B cell (primary cell): ENCODE data around the gene ALG8. TPM values are rescaled to one million over a fixed set of nuclear protein-coding genes. Genes with fewer than 3 reads are reported as not detected.
"Not testable (repeated sequence)": the region's sequence is repeated elsewhere in the genome, so short reads cannot be mapped to it uniquely, and the experiment has no call there.

Source experiments
- ATAC-seq: fragments of 200-7000 bp; cut with Tn5 transposase; one replicate; pipeline ENCODE4 v1.10.0; 2021; ENCODE audit warnings: low read depth, mild to moderate bottlenecking, moderate number of reproducible peaks, moderate library complexity
- CTCF ChIA-PET: fragments of 350-600 bp; sonication (Branson Sonifier 250); formaldehyde crosslinking; loops from one replicate; lab custom pipeline; 2021; ENCODE audit warnings: antibody characterized with exemption, inconsistent platforms; lab: Charles Lee
- POLR2A ChIA-PET: fragments of 350-600 bp; sonication (Branson Sonifier 250); formaldehyde crosslinking; loops from one replicate; lab custom pipeline; 2021; ENCODE audit warnings: antibody characterized with exemption; lab: Charles Lee
- DNase-seq: peaks from one replicate; pipeline ENCODE4 v3.0.0; 2013
- H2AFZ ChIP-seq: 2 replicates; pipeline ENCODE4 v1.6.1; 2012; ENCODE audit warnings: mild to moderate bottlenecking, low read depth, low read length; ENCODE audit not compliant: insufficient read depth, poor library complexity, severe bottlenecking
- H3K27ac ChIP-seq, 2 donors: 1 replicate in 1 of 2; 2 replicates in 1 of 2; pipeline ENCODE4 v1.5.1; 2012 to 2013; ENCODE audit warnings: low read length in 2 of 2, mild to moderate bottlenecking in 2 of 2, moderate library complexity in 1 of 2
- H3K27me3 ChIP-seq, 4 experiments: fragments of 200-600 bp in 1 of 4; sonication (generic) in 1 of 4; replicated peaks in 1 of 4; 1 replicate in 2 of 4; 2 replicates in 2 of 4; pipeline versions ENCODE4 v1.6.1 to v1.7.0; 2013 to 2016; ENCODE audit warnings: low read length in 3 of 4, mild to moderate bottlenecking in 2 of 4, mixed read lengths in 1 of 4, moderate library complexity in 1 of 4; ENCODE audit not compliant: insufficient read depth in 4 of 4, control insufficient read depth in 3 of 4; ENCODE audit errors: control extremely low read depth in 1 of 4
- H3K36me3 ChIP-seq, 2 experiments: replicated peaks in 1 of 2; 1 replicate in 1 of 2; 2 replicates in 1 of 2; pipeline versions ENCODE4 v1.6.1 to v1.7.1; 2013; ENCODE audit warnings: low read length in 1 of 2; ENCODE audit not compliant: insufficient read depth in 2 of 2, control insufficient read depth in 1 of 2; ENCODE audit errors: control extremely low read depth in 1 of 2, extremely low read depth in 1 of 2
- H3K4me1 ChIP-seq, 2 donors: fragments of 200-600 bp in 1 of 2; sonication (generic) in 1 of 2; 1 replicate in 1 of 2; 2 replicates in 1 of 2; pipeline versions ENCODE4 v1.5.1 to v1.6.1; 2013 to 2017; ENCODE audit warnings: low read length in 2 of 2; ENCODE audit not compliant: control insufficient read depth in 2 of 2, insufficient read depth in 2 of 2
- H3K4me2 ChIP-seq: replicated peaks from 2 replicates; pipeline ENCODE3; 2012; ENCODE audit warnings: mild to moderate bottlenecking, low read depth, low read length; ENCODE audit not compliant: poor library complexity, severe bottlenecking
- H3K4me3 ChIP-seq, 5 experiments: fragments of 200-600 bp in 1 of 5; sonication (generic) in 1 of 5; 1 replicate in 3 of 5; 2 replicates in 2 of 5; pipeline versions ENCODE4 v1.5.1 to v1.7.0; 2011 to 2016; ENCODE audit warnings: low read length in 4 of 5, mild to moderate bottlenecking in 4 of 5, low read depth in 2 of 5, control low read depth in 1 of 5, moderate library complexity in 1 of 5; ENCODE audit not compliant: insufficient read depth in 1 of 5; ENCODE audit errors: control extremely low read depth in 1 of 5, extremely low read depth in 1 of 5
- H3K79me2 ChIP-seq: fragments of 200-600 bp; sonication (generic); one replicate; pipeline ENCODE4 v1.6.0; 2016; ENCODE audit warnings: low read length; ENCODE audit not compliant: control insufficient read depth, insufficient read depth
- H3K9ac ChIP-seq: fragments of 200-600 bp; sonication (generic); 2 replicates; pipeline ENCODE4 v1.6.1; 2017; ENCODE audit warnings: mild to moderate bottlenecking, low read length, moderate library complexity
- H3K9me3 ChIP-seq, 3 donors: one replicate each; pipeline versions ENCODE4 v1.6.1 to v1.7.1; 2013; ENCODE audit warnings: low read length in 2 of 3; ENCODE audit not compliant: control insufficient read depth in 2 of 3, insufficient read depth in 1 of 3; ENCODE audit errors: control extremely low read depth in 1 of 3
- H4K20me1 ChIP-seq: 2 replicates; pipeline ENCODE4 v1.6.0; 2012; ENCODE audit warnings: mild to moderate bottlenecking, low read length; ENCODE audit not compliant: insufficient read depth, control insufficient read depth, poor library complexity, severe bottlenecking
- H3K27ac Mint-ChIP-seq: one replicate; pipeline ENCODE4 v1.8.0; 2021; ENCODE audit warnings: mixed read lengths
- H3K27me3 Mint-ChIP-seq: one replicate; pipeline ENCODE4 v1.8.0; 2021; ENCODE audit warnings: mixed read lengths
- H3K4me1 Mint-ChIP-seq: one replicate; pipeline ENCODE4 v1.8.0; 2021; ENCODE audit warnings: mixed read lengths
- H3K4me3 Mint-ChIP-seq: one replicate; pipeline ENCODE4 v1.8.0; 2021; ENCODE audit warnings: mixed read lengths
- H3K9me3 Mint-ChIP-seq: one replicate; pipeline ENCODE4 v1.8.0; 2022; ENCODE audit warnings: mixed read lengths; ENCODE audit not compliant: insufficient read depth
- CTCF ChIP-seq: fragments of 200-600 bp; IDR thresholded peaks from one replicate; pipeline ENCODE4 v1.8.0; 2022; ENCODE audit warnings: antibody characterized with exemption, mild to moderate bottlenecking
- EZH2 ChIP-seq: IDR thresholded peaks from 2 replicates; pipeline ENCODE4 v1.6.1; 2012; ENCODE audit warnings: borderline replicate concordance, low read depth, mild to moderate bottlenecking, moderate library complexity, low read length; ENCODE audit not compliant: insufficient read depth, poor library complexity, severe bottlenecking
- WGBS: methylation state at CpG from one replicate; pipeline ENCODE4 v1.1.5; 2013; ENCODE audit warnings: missing lambda C conversion rate; ENCODE audit not compliant: insufficient coverage; 5-methylcytosine and 5-hydroxymethylcytosine counted together
- intact Hi-C: fragments of 100-400 bp; cut with micrococcal nuclease; formaldehyde crosslinking; loops from one replicate; pipeline ENCODE4 v1.10.0; 2022
- polyA plus RNA-seq: library from polyadenylated mRNA; depleted of rRNA; stranded (reverse); fragments of >200 nt; gene quantifications from 2 replicates; pipeline ENCODE4 v1.2.3, GENCODE V29; 2012
- total RNA-seq, 2 donors: library from RNA; stranded (reverse); fragments of 120-200 nt in 1 of 2; gene quantifications; 1 replicate in 1 of 2; 2 replicates in 1 of 2; pipeline versions ENCODE4 v1.2.3 to v1.2.4, GENCODE V29; 2013 to 2022

The ALG8 gene
- total and polyA plus RNA-seq, 2 donors (not counting 1 experiment from before 2014, with no cell fraction given) = 16.7 to 28.5 TPM

- ATAC-seq = no peak
- peaks cover 0 to 7% of the 10 kb centered on the region in 2 experiments for H3K36me3 ChIP-seq
- no peak overlapping the region for H3K4me3 Mint-ChIP-seq
- ChIA-PET CTCF (no interaction called here), POLR2A (no interaction called here)
- no peaks in the 10 kb centered on the region for H3K9me3 Mint-ChIP-seq
- H3K4me3 ChIP-seq = no peak overlapping the region
- H3K4me1 ChIP-seq = no peaks in the 10 kb centered on the region
- no peak for TF ChIP-seq EZH2
- TF ChIP-seq CTCF = no peak
- H3K27ac Mint-ChIP-seq = no peak overlapping the region
- H3K27me3 Mint-ChIP-seq = no peaks in the 10 kb centered on the region
- H3K27ac ChIP-seq = no peak overlapping the region
- no CpG with 5 or more reads among the region's 2 CpGs for WGBS
- H3K4me1 Mint-ChIP-seq = no peaks in the 10 kb centered on the region
- no peak overlapping the region for H3K4me2 ChIP-seq
- H4K20me1 ChIP-seq = no peaks in the 10 kb centered on the region
- no peak overlapping the region for H3K9ac ChIP-seq
- H3K27me3 ChIP-seq = no peaks in the 10 kb centered on the region
- H3K9me3 ChIP-seq = no peaks in the 10 kb centered on the region
- no peaks in the 10 kb centered on the region for H3K79me2 ChIP-seq
- H2AFZ ChIP-seq = no peak overlapping the region
- intact Hi-C loops = no loop called here
- DNase-seq = no peak
Observed at GRCh38 chr11:78094250-78094649, 45.2 kb downstream of the ALG8 start.

GRCh38 chr11:78086521-78087074, 52.8 kb downstream of the ALG8 start:
- WGBS = 97% methylated on average over 5 of the region's 6 CpGs
- H3K27ac ChIP-seq, intact Hi-C loops, H3K4me3 ChIP-seq, H3K4me2 ChIP-seq, H3K4me3 Mint-ChIP-seq, H2AFZ ChIP-seq, H3K9me3 Mint-ChIP-seq, H3K9ac ChIP-seq, H3K27ac Mint-ChIP-seq, DNase-seq, POLR2A ChIA-PET, H3K27me3 Mint-ChIP-seq, ATAC-seq, H3K4me1 Mint-ChIP-seq, H3K27me3 ChIP-seq, H3K9me3 ChIP-seq, H3K4me1 ChIP-seq, H3K79me2 ChIP-seq, H4K20me1 ChIP-seq, H3K36me3 ChIP-seq: not testable (repeated sequence)
- CTCF ChIA-PET = interaction anchor here (1.0 to 1.7 kb wide), 2 partner anchors 45 to 478 kb away, joined by 3 to 5 read pairs; no protein-coding TSS in a partner anchor
